CD4-positive, alpha-beta T cell (primary cell): ENCODE data around the gene ATP6V1D. TPM values are rescaled to one million over a fixed set of nuclear protein-coding genes. Genes with fewer than 3 reads are reported as not detected.
"Not testable (repeated sequence)": the region's sequence is repeated elsewhere in the genome, so short reads cannot be mapped to it uniquely, and the experiment has no call there.

Experiments used
- ATAC-seq: fragments of 200-7000 bp; cut with Tn5 transposase; one replicate; pipeline ENCODE4 v1.10.0; 2022; ENCODE audit warnings: mild to moderate bottlenecking; ENCODE audit not compliant: poor library complexity
- CTCF ChIA-PET: fragments of 350-600 bp; sonication (Branson Sonifier 250); formaldehyde crosslinking; loops from one replicate; lab custom pipeline; 2021; ENCODE audit warnings: antibody characterized with exemption, inconsistent platforms; lab: Charles Lee
- POLR2A ChIA-PET: fragments of 350-600 bp; sonication (Branson Sonifier 250); formaldehyde crosslinking; loops from one replicate; lab custom pipeline; 2021; ENCODE audit warnings: antibody characterized with exemption, inconsistent platforms; lab: Charles Lee
- DNase-seq, 14 experiments: peaks; one replicate each; pipeline ENCODE4 v3.0.0-alpha.2; 2013 to 2020; ENCODE audit warnings: mixed read lengths in 2 of 14
- H3K27ac ChIP-seq, 2 donors: one replicate each; pipeline versions ENCODE4 v1.5.1 to v1.7.0; 2013; ENCODE audit warnings: low read length in 2 of 2, low read depth in 1 of 2, mild to moderate bottlenecking in 1 of 2
- H3K27me3 ChIP-seq, 2 experiments: 1 replicate in 1 of 2; 2 replicates in 1 of 2; pipeline versions ENCODE4 v1.6.1 to v1.7.0; 2013; ENCODE audit warnings: low read length in 2 of 2, control low read depth in 1 of 2, mild to moderate bottlenecking in 1 of 2, moderate library complexity in 1 of 2; ENCODE audit not compliant: insufficient read depth in 2 of 2, control insufficient read depth in 1 of 2
- H3K36me3 ChIP-seq: one replicate; pipeline ENCODE4 v1.6.1; 2013; ENCODE audit warnings: low read length, control low read depth; ENCODE audit not compliant: insufficient read depth
- H3K4me1 ChIP-seq: one replicate; pipeline ENCODE4 v1.6.1; 2013; ENCODE audit warnings: low read length, control low read depth; ENCODE audit not compliant: insufficient read depth
- H3K4me3 ChIP-seq: one replicate; pipeline ENCODE4 v1.5.1; 2013; ENCODE audit warnings: mild to moderate bottlenecking, low read length, moderate library complexity
- H3K9me3 ChIP-seq, 2 experiments: 1 replicate in 1 of 2; 2 replicates in 1 of 2; pipeline versions ENCODE4 v1.6.1 to v1.7.0; 2013; ENCODE audit warnings: low read length in 2 of 2, mild to moderate bottlenecking in 2 of 2, control low read depth in 1 of 2, moderate library complexity in 1 of 2; ENCODE audit not compliant: control insufficient read depth in 1 of 2, insufficient read depth in 1 of 2
- H3K27ac Mint-ChIP-seq: one replicate; pipeline ENCODE4 v1.8.0; 2020; ENCODE audit warnings: mixed read lengths
- H3K27me3 Mint-ChIP-seq: one replicate; pipeline ENCODE4 v1.8.0; 2021; ENCODE audit warnings: mixed read lengths
- H3K36me3 Mint-ChIP-seq: one replicate; pipeline ENCODE4 v1.8.0; 2021; ENCODE audit warnings: low read depth, mixed read lengths
- H3K4me1 Mint-ChIP-seq: one replicate; pipeline ENCODE4 v1.8.0; 2021; ENCODE audit warnings: low read depth, mixed read lengths
- H3K4me3 Mint-ChIP-seq: one replicate; pipeline ENCODE4 v1.8.0; 2020; ENCODE audit warnings: mild to moderate bottlenecking, mixed read lengths
- H3K9me3 Mint-ChIP-seq: one replicate; pipeline ENCODE4 v1.8.0; 2020; ENCODE audit warnings: mixed read lengths
- CTCF ChIP-seq: fragments of 200-600 bp; IDR thresholded peaks from one replicate; pipeline ENCODE4 v1.8.0; 2022; ENCODE audit warnings: antibody characterized with exemption, mild to moderate bottlenecking
- intact Hi-C, 2 experiments: fragments of 100-400 bp; cut with DNase I in 1 of 2; cut with micrococcal nuclease in 1 of 2; formaldehyde crosslinking; loops; one replicate each; pipeline versions ENCODE4 v1.15.1 to v1.9.0; 2023 to 2025; cut with DNase I, micrococcal nuclease
- total RNA-seq, 174 experiments: library from RNA in 2 of 174; stranded (reverse) in 2 of 174; gene quantifications; one replicate each; pipeline ENCODE4 v1.2.3 and lab custom pipeline; 2021 to 2026

The ATP6V1D gene
- total RNA-seq, 2 experiments from 2014 or later, result 25.2 to 36.2 TPM

DNA sequence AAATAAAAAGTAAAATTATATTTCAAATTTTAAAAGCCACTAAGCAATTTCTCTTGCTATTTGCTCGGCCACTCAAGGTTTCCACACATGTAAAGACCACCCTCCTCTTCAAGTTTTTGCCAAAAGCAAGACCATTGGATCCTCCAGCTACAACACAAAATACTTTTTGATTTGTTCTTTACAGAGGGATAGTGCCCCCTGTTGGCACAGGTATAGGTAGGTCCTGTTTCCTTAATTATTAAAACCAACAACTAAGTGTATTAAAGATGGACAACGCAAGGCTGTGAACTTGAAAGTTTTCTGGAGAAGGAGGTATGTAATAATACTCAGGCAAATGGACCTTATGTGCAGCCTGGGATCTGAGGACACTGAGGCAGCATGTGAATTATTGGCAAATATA is 23.8 kb downstream of the ATP6V1D start:
- no peak overlapping the region for H3K4me3 Mint-ChIP-seq
- Histone ChIP-seq H3K4me3 (no peak overlapping the region), H3K9me3 (no peaks in the 10 kb centered on the region), H3K27ac (no peak overlapping the region), H3K36me3 (peaks cover 75% of the 10 kb centered on the region), H3K27me3 (no peaks in the 10 kb centered on the region), H3K4me1 (no peaks in the 10 kb centered on the region)
- intact Hi-C loops, result loop anchor here in 1 of 2 experiments (5.0 kb wide), 2 partner anchors 168 to 978 kb away; no protein-coding TSS in a partner anchor
- TF ChIP-seq CTCF, result peak; percentile 41
- no peaks in the 10 kb centered on the region for H3K4me1 Mint-ChIP-seq
- H3K27ac Mint-ChIP-seq, result peak overlapping the region; percentile 10
- ChIA-PET CTCF (interaction anchor here (0.6 kb wide), 1 partner anchor 24 kb away, joined by 3 read pairs; the partner anchor contains the start of genes ATP6V1D and EIF2S1), POLR2A (no interaction called here)
- no peaks in the 10 kb centered on the region for H3K27me3 Mint-ChIP-seq
- DNase-seq, result peak in 4 of 14 experiments; percentile 6 to 40 (median 25)
- no peak for ATAC-seq
- no peaks in the 10 kb centered on the region for H3K9me3 Mint-ChIP-seq
- peaks cover 92% of the 10 kb centered on the region for H3K36me3 Mint-ChIP-seq

- no peaks in the 10 kb centered on the region for H3K4me1 Mint-ChIP-seq
- peaks cover 92% of the 10 kb centered on the region for H3K36me3 Mint-ChIP-seq
- H3K27me3 Mint-ChIP-seq, result no peaks in the 10 kb centered on the region
- no peak for ATAC-seq
- Histone ChIP-seq H3K36me3 (peaks cover 54% of the 10 kb centered on the region), H3K9me3 (no peaks in the 10 kb centered on the region), H3K4me1 (no peaks in the 10 kb centered on the region), H3K27me3 (no peaks in the 10 kb centered on the region), H3K4me3 (no peak overlapping the region), H3K27ac (no peak overlapping the region)
- DNase-seq, result no peak
- ChIA-PET POLR2A (no interaction called here), CTCF (no interaction called here)
- intact Hi-C loops, result no loop called here
- no peak overlapping the region for H3K4me3 Mint-ChIP-seq
- no peak overlapping the region for H3K27ac Mint-ChIP-seq
- no peak for TF ChIP-seq CTCF
- no peaks in the 10 kb centered on the region for H3K9me3 Mint-ChIP-seq
Measured at GRCh38 chr14:67332468-67332867, 27.1 kb downstream of the ATP6V1D start.

DNA sequence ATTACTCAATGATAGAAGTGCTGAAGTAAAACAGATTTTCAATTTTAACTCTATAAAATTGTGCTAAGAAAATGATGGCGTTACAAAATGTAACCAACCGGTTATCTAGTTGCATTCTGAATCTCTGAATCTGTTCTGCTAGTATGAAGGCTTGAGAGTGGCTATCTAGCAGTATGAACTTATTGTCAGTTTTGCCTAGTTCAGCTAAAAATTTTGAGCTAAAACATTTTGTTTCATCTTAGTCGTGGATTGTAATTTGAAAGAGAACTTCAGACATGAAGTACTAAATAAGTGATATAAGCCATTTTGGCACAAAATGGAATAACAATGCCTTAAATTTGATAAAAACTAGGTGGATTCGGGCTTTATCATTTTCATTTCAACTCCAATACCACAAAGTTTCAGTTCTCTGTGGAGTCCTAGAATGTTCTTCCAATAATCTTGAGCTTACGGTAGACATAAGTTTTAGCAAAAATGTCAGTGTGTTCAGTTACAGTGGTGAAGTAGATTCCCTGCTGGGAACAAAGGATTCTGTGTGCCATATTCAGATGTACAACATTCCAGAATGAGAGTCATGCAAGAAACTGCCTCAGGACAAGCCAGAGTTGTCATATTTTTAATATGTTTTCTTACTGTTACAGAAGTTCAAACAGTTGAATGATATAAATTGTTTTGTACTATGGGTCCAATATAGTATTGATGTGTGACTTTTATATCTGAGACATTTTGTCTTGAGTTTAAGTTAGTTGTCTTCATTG is 28.1 kb downstream of the ATP6V1D start:
- H3K4me1 ChIP-seq, result no peaks in the 10 kb centered on the region
- no peaks in the 10 kb centered on the region for H3K27me3 ChIP-seq
- Mint-ChIP-seq H3K9me3 (no peaks in the 10 kb centered on the region), H3K4me1 (no peaks in the 10 kb centered on the region), H3K27ac (no peak overlapping the region), H3K27me3 (no peaks in the 10 kb centered on the region), H3K4me3 (no peak overlapping the region), H3K36me3 (peaks cover 94% of the 10 kb centered on the region)
- intact Hi-C loops, result no loop called here
- CTCF ChIA-PET, result no interaction called here
- no peak overlapping the region for H3K27ac ChIP-seq
- H3K9me3 ChIP-seq, result no peaks in the 10 kb centered on the region
- H3K4me3 ChIP-seq, result no peak overlapping the region
- H3K36me3 ChIP-seq, result peaks cover 45% of the 10 kb centered on the region
- ATAC-seq (no peak), DNase-seq (no peak)
- POLR2A ChIA-PET, result no interaction called here
- no peak for TF ChIP-seq CTCF

- intact Hi-C loops, H3K9me3 Mint-ChIP-seq, H3K9me3 ChIP-seq, H3K27me3 ChIP-seq, CTCF ChIA-PET, DNase-seq, H3K27me3 Mint-ChIP-seq, H3K27ac Mint-ChIP-seq, H3K27ac ChIP-seq, H3K4me3 Mint-ChIP-seq, H3K4me3 ChIP-seq, H3K4me1 ChIP-seq, H3K4me1 Mint-ChIP-seq, POLR2A ChIA-PET, ATAC-seq: not testable (repeated sequence)
- H3K36me3 Mint-ChIP-seq, result peaks cover 88% of the 10 kb centered on the region
- H3K36me3 ChIP-seq, result peaks cover 44% of the 10 kb centered on the region
Measured at GRCh38 chr14:67329666-67330065, 29.9 kb downstream of the ATP6V1D start.
